ENCODE measurements around the gene PAFAH2.
"Not testable (repeated sequence)": the region's sequence is repeated elsewhere in the genome, so short reads cannot be mapped to it uniquely, and the experiment has no call there.

The PAFAH2 gene

DNA sequence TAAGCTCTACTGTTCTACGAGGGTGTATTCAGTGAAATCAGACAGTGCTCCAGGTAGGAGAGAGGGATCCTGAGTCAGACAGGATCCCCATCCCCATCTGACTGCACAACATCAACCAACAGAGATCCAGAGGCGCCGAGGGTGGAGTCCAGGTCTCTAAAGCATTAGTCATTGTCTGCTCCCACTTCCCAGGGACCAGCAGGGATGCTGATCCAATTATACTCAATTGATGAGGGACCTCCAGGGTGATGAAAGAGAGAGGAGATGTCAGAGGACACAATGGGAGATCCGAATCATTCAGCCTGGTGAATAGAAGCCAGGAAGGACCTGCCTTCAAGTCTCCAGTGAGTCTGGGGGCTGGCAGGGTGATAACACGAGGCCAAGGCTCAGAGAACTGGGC lies 52.1 kb downstream of the PAFAH2 start:
- no peak overlapping the region for H3K9ac ChIP-seq
- H3K4me2 ChIP-seq = no peak overlapping the region
- H3K9me3 ChIP-seq (replicated peaks in 1 of 11) = peaks cover 34 to 53% (median 42%) of the 10 kb centered on the region in 11 experiments
- H3K27me3 ChIP-seq = no peaks in the 10 kb centered on the region
- no peak overlapping the region for H3K4me3 ChIP-seq
- no peaks in the 10 kb centered on the region for H3K36me3 ChIP-seq
- no peaks in the 10 kb centered on the region for H4K20me1 ChIP-seq
- H3K27ac ChIP-seq = no peak overlapping the region
- no peak for TF ChIP-seq Cebpa-rat (IDR thresholded peaks at IDR 0.05)
- H3K4me1 ChIP-seq = no peaks in the 10 kb centered on the region

DNA sequence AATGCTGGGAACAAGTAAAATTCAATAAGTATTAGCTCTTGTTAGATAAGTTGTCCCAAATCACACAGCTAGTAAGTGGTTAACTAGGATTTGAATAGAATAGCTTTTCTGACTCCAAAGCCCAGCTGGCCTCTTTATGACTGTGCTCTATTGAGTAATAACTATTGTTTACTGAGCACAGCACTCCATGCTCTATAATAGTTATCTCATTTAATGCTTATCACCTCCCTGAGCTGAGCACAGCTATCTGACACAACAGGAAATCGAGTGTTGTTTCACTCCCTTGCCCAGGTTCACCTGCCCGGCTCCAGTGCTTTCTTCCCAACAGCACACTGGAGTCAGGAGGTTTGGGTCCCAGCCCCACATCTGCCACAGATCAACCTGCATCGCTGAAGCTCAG lies 52.9 kb downstream of the PAFAH2 start:
- TF ChIP-seq Cebpa-rat (IDR thresholded peaks at IDR 0.05) = no peak
- Histone ChIP-seq H3K4me1 (no peaks in the 10 kb centered on the region), H3K27ac (no peak overlapping the region), H3K27me3 (no peaks in the 10 kb centered on the region), H3K4me3 (no peak overlapping the region), H3K4me2 (no peak overlapping the region), H3K36me3 (no peaks in the 10 kb centered on the region), H3K9ac (no peak overlapping the region), H3K9me3 (replicated peaks in 1 of 11) (peaks cover 34 to 53% (median 42%) of the 10 kb centered on the region in 11 experiments), H4K20me1 (no peaks in the 10 kb centered on the region)

DNA sequence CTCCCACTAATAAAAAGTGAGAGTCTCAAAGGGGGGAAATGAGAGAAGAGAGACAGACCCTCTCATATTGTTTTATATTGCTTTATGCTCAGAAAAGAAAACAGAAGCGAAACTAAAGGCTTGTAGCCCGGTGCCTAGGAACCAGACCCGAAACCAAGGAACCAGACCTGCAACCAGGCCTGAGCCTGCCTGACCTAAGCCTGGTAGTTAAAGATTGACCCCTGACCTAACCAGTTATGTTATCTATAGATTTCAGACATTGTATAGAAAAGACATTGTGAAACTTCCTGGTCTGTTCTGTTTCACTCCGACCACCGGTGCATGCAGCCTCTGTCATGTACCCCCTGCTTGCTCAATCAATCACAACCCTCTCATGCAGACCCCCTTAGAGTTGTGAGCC lies 54.4 kb downstream of the PAFAH2 start:
- peaks cover 34 to 47% (median 40%) of the 10 kb centered on the region in 11 experiments for H3K9me3 ChIP-seq (replicated peaks in 1 of 11)
- not testable (repeated sequence) for H3K36me3 ChIP-seq, H3K4me1 ChIP-seq, H3K9ac ChIP-seq, H3K27me3 ChIP-seq, H4K20me1 ChIP-seq, H3K27ac ChIP-seq, H3K4me3 ChIP-seq, H3K4me2 ChIP-seq

DNA sequence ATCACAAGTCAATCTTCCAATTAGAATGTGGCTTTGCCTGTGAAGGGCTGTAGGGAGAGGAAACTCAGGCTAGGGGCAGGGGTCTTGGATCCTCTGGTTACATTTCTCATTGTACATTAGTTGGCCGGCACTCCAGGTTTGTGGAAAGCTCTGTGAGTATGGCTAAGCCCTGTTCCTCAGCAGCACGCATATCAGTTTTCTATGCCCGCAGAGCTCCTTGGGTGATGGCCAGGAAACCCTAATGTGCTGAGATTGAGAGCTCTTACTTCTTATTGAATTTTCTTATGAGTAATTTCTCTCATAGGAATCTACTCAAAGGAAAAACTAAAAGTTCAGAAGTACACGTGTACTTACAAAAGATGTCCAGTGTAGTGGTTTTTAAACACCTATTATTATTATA lies 60.9 kb downstream of the PAFAH2 start:
- Histone ChIP-seq H3K27me3 (no peaks in the 10 kb centered on the region), H3K4me2 (no peak overlapping the region), H3K4me1 (peaks cover under 1 to 3% (median 2%) of the 10 kb centered on the region in 10 experiments; a peak in 17 of 20 replicates), H3K27ac (no peak overlapping the region), H4K20me1 (no peaks in the 10 kb centered on the region), H3K4me3 (no peak overlapping the region), H3K9ac (no peak overlapping the region), H3K9me3 (replicated peaks in 1 of 11) (peaks cover under 1 to 9% (median 4%) of the 10 kb centered on the region in 11 experiments; a peak in 16 of 22 replicates), H3K36me3 (no peaks in the 10 kb centered on the region)
- TF ChIP-seq Cebpa-rat (IDR thresholded peaks at IDR 0.05) = no peak

DNA sequence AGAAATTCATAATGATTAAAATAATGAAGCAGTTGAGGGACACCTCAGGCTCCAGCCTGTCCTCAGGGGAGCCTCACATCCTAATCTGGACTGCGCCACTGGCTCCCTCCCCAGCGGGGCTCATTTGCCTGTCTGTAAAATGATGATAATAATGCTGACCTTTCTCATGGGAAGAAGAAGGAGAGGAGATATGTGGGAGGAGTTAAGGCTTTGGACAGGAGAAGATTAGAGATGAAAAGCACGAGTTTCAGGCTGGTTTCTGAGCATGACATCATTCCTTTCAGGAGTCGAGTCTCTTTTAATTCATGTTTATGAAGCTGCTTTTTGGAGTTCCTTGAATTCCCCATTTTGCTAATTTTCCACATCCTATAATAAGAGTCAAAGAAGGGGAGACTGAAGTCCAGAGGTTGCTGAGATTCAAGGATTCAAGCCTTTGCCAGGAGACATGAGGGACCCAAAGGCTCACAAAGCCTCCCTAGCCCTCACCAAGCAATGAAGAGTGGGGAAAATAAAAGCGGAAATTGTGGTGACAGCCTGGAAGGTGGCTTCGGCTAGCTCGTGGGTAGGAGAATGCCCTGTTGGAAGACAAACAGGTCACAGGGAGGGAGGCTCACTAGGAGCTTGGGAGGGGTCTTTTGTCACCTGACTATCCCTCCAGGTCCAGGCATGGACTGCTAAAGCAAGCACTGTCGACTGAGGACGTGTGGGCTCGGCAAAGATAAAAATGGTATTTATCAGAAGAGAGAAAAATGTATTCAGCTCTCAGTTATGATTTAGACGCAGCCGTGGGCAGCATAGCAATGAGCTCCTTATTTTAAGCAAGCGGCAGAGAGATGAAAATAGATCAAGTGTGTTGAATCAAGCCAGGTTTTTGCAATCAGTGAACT lies 64.1 kb downstream of the PAFAH2 start:
- Histone ChIP-seq H3K4me3 (no peak overlapping the region), H3K4me2 (no peak overlapping the region)

DNA sequence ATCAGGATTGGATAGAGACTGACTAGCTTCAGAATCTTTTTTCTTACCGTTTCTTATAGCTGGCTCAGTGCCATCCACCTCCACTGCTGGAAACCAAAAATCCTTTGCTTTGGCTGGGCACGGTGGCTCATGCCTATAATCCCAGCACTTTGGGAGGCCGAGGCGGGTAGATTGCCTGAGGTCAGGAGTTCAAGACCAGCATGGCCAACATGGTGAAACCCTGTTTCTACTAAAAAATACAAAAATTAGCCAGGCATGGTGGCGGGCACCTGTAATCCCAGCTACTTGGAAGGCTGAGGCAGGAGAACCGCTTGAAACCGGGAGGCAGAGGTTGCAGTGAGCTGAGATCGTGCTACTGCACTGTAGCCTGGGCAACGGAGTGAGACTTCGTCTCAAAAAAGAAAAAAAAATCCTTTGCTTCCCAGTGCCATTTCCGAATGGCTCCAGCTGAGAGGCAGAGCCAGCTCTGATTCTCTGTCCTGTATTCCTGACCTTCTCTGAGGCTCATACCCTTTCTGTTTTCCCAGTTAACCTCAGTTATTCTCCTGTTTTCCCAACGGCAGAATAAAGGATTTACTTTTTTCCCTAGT lies 65.0 kb downstream of the PAFAH2 start:
- H4K20me1 ChIP-seq; H3K36me3 ChIP-seq; H3K4me3 ChIP-seq; H3K4me2 ChIP-seq; H3K27me3 ChIP-seq; H3K27ac ChIP-seq; H3K9ac ChIP-seq; H3K9me3 ChIP-seq (replicated peaks in 1 of 11): not testable (repeated sequence)
- peaks cover 17 to 32% (median 26%) of the 10 kb centered on the region in 10 experiments for H3K4me1 ChIP-seq

More for the DNA sequence above, 64.1 kb downstream of the PAFAH2 start:
- no peaks in the 10 kb centered on the region for H3K27me3 ChIP-seq
- peaks cover 17 to 27% (median 23%) of the 10 kb centered on the region in 10 experiments for H3K4me1 ChIP-seq
- H3K9me3 ChIP-seq (replicated peaks in 1 of 11) = no peaks in the 10 kb centered on the region
- no peaks in the 10 kb centered on the region for H4K20me1 ChIP-seq
- no peak for TF ChIP-seq Cebpa-rat (IDR thresholded peaks at IDR 0.05)
- no peaks in the 10 kb centered on the region for H3K36me3 ChIP-seq
- no peak overlapping the region for H3K27ac ChIP-seq
- no peak overlapping the region for H3K9ac ChIP-seq

DNA sequence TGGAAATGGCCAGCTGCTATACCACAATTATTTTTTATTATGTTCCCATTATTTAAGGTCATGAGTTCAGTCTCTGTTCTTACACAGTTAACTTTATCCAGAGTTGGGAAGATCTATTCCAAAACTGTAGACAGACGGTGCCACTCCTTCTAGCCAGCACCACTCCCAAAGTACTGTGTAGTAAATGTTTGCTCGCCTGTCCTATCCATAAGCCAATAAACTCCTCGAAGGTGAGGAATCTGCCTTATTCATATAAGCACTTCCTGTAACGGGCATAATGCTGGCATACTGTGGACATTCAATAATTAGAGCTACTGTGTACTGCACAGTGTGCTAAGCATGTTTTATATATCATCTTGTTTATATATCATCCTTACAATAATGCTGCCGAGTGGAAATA lies 65.5 kb downstream of the PAFAH2 start:
- no peaks in the 10 kb centered on the region for H3K36me3 ChIP-seq
- H3K4me1 ChIP-seq = peaks cover 17 to 38% (median 32%) of the 10 kb centered on the region in 10 experiments
- H3K4me2 ChIP-seq = peak overlapping the region in 3 of 11 experiments; percentile 40 to 67 (median 57); a peak in 4 of 22 replicates
- H3K4me3 ChIP-seq = no peak overlapping the region
- H3K27ac ChIP-seq = no peak overlapping the region
- H3K9ac ChIP-seq = no peak overlapping the region
- H3K9me3 ChIP-seq (replicated peaks in 1 of 11) = no peaks in the 10 kb centered on the region
- TF ChIP-seq Cebpa-rat (IDR thresholded peaks at IDR 0.05) = no peak
- no peaks in the 10 kb centered on the region for H3K27me3 ChIP-seq
- no peaks in the 10 kb centered on the region for H4K20me1 ChIP-seq

DNA sequence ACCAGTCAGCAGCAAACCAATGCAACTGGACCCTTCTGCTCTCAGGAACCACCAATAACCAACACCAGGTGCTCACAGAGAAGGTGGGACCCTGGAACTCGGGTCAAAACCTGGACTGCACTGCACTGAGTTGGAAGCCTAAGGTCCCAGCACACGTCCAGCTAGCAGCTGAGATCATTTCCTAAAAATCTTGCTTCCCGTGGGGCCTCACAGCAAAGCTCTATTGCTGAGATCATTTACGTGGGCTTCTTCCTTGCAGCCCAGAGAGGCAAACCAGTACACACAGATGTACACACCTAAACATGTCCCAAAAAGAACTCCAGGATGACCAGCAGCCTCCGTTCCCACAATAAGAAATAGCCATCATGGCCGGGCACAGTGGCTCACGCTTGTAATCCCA lies 68.8 kb downstream of the PAFAH2 start:
- peaks cover 0 to 18% (median 11%) of the 10 kb centered on the region in 11 experiments; a peak in 17 of 22 replicates for H3K27me3 ChIP-seq
- no peak overlapping the region for H3K9ac ChIP-seq
- no peaks in the 10 kb centered on the region for H3K36me3 ChIP-seq
- no peak overlapping the region for H3K4me3 ChIP-seq
- peaks cover 23 to 45% (median 38%) of the 10 kb centered on the region in 10 experiments for H3K4me1 ChIP-seq
- peak overlapping the region in 10 of 11 experiments; percentile 10 to 65 (median 44); a peak in 17 of 22 replicates for H3K4me2 ChIP-seq
- H4K20me1 ChIP-seq = no peaks in the 10 kb centered on the region
- H3K27ac ChIP-seq = peak overlapping the region in 1 of 11 experiments; percentile 14; a peak in 1 of 22 replicates
- TF ChIP-seq Cebpa-rat (IDR thresholded peaks at IDR 0.05) = no peak
- no peaks in the 10 kb centered on the region for H3K9me3 ChIP-seq (replicated peaks in 1 of 11)

DNA sequence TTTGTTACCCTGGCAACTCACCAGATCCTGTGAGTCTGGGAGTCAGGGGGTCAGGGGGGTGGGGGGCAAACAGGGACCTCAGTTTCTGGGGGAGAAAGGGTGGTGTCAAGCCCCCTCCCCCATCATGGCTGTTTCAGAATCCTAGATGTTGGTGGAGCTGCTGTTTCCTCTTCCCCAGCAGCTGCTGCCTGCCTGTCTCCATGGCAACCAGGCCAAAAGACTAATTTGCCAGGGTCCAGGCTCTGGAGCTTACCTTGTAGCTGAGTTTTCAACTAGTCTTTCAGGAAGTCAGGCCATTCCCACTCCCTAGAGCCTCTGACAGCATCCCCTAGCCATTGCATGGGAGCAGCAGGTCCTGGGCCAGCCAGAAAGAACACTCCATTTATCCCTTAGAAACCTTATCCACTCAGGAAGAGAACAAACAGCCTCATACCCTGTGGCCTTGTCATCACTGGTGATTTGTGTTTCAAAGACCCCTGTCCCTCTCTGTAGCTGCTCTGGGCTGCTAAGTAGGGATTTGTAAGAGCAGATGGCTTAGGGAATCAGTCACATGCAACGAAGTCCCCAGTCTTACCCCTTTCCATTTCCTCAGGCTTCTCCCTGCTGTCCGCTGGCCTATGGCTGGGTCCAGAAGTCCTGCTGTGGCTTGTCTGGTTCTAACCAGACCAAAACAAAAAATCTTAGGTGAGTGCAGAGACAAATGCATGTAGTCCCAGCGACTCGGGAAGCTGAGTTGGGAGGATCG lies 70.2 kb downstream of the PAFAH2 start:
- Histone ChIP-seq H3K4me2 (peak overlapping the region in 10 of 11 experiments; percentile 20 to 76 (median 57); a peak in 19 of 22 replicates), H3K27me3 (peaks cover 13 to 31% (median 24%) of the 10 kb centered on the region in 11 experiments), H3K36me3 (no peaks in the 10 kb centered on the region), H4K20me1 (peaks cover 0 to 4% (median 0%) of the 10 kb centered on the region in 11 experiments; a peak in 1 of 22 replicates), H3K27ac (peak overlapping the region in 4 of 11 experiments; percentile 4 to 61 (median 39); a peak in 5 of 22 replicates), H3K4me3 (no peak overlapping the region), H3K4me1 (peaks cover 31 to 51% (median 45%) of the 10 kb centered on the region in 10 experiments), H3K9ac (peak overlapping the region in 1 of 11 experiments; percentile 13; a peak in 1 of 22 replicates), H3K9me3 (replicated peaks in 1 of 11) (peaks cover 0 to 1% (median 0%) of the 10 kb centered on the region in 11 experiments; a peak in 2 of 22 replicates)
- no peak for TF ChIP-seq Cebpa-rat (IDR thresholded peaks at IDR 0.05)
